ENCODE measurements around the gene HARBI1.
"Not testable (repeated sequence)": the region's sequence is repeated elsewhere in the genome, so short reads cannot be mapped to it uniquely, and the experiment has no call there.

Gene HARBI1

GRCh38 chr11:46594785-46595184, 22.2 kb downstream of the HARBI1 start:
- DNase-seq = no peak

DNA sequence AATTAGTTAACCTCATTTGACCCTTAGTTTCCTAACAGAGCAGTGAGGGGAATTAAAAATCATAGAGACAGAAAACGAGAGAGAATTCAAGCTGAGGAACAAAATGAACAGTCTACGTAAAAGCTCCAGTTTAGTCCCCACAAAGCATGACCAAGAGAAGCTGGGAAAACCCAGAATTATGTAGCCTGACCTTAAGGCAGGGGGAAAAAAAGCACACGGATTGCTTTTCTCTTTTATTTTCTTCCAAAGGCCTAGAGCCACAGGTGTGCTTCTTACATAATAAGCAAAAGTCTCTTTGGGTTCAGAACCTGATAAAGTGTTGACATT, 22.7 kb downstream of the HARBI1 start:
- no peak for DNase-seq

GRCh38 chr11:46593550-46594373, 23.3 kb downstream of the HARBI1 start, which contains the start of gene AMBRA1:
Gene AMBRA1 (minus strand): TSS chr11:46594023. CDS start chr11:46548380, 45,643 bp downstream.
- peak; percentile 94 for DNase-seq

DNA sequence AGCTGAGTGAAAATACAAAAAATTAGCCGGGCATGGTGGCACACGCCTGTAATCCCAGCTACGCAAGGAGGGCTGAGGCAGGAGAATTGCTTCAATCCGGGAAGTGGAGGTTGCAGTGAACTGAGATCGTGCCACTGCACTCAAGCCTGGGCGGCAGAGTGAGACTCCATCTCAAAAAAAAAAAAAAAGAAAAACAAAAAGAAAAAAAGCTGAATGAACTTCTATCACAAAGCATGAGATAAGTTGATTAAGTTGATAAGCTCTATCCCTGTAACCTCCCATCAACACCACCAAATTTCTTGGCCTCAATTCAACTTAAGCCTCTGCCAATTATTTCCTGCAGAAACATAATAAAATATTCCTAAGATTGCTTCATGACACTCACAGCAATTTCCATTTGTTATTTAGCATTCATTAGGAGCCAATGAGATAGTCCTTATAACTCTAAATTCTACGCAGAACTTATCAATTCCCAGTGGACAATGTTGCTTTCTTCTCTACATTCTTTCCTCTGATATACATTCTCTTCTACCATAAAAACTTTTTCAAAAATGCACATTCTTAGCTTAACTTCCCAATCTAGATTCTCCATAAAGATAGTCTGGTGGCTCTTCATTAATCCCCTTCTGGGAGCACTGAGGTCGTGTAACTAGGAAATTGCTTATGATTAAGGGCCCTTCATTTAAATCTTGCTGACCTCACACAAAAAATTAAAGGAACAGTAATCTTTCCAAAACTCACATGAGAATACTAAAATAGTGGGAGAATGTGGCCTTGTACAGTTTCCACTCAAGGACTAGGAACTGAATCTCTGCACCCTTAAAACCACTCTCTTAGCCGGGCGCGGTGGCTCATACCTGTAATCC, 26.1 kb downstream of the HARBI1 start:
- no peak for DNase-seq

DNA sequence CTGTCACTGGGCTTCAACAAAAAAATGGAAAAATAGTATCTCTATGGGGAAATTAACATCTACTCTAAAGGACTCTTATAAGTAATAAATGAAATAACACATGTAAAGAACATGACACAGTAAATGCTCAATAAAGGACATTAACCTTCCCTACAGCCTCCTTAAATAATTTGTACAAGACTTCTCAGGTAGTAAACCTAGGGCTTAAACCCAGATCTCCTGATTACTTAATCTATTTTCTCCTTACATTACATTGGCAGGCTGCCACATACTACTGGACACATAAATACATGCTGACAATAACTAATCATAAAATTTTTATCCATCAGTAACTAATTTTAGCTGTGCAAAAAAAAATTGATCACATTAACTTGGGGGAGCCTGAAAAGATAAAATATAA, 28.1 kb downstream of the HARBI1 start:
- DNase-seq = no peak

DNA sequence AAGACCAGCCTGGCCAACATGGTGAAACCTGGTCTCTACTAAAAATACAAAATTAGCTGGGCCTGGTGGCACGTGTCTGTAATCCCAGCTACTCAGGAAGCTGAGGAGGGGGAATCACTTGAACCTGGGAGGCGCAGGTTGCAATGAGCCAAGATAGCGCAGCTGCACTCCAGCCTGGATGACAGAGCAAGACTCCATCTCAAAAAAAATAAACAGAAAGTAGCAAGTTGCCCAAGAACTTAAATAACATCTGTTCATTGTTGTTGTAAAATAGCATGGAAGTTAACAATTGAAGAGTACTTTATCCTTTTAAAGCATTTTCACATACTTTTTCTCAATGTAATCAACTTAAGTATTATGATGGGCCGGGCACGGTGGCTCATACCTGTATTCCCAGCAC, 28.9 kb downstream of the HARBI1 start:
- no peak for DNase-seq

DNA sequence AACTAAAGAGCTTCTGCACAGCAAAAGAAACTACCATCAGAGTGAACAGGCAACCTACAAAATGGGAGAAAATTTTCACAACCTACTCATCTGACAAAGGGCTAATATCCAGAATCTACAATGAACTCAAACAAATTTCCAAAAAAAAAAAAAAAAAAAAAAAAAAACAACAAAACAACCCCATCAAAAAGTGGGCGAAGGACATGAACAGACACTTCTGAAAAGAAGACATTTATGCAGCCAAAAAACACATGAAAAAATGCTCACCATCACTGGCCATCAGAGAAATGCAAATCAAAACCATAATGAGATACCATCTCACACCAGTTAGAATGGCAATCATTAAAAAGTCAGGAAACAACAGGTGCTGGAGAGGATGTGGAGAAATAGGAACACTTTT, 33.5 kb downstream of the HARBI1 start:
- not testable (repeated sequence) for DNase-seq

DNA sequence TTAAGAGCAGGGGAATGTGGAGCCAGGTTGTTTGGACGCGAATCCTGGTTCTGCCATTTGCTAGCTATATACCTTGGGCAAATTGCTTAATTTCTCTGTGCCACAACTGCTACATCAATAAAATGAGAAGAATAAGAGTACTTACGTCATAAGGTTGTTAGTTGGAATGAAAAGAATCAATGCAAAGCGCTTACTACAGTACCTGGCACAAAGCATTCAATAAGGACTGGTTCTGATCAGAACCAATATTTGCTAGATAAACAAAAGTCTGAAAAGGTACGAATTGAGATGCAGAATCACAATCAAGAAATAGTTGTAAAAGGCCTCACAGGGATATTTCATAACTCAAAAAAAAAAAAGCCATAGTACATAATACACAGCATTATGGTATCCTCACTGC, 34.4 kb downstream of the HARBI1 start:
- no peak for DNase-seq

GRCh38 chr11:46577058-46577457, 40.0 kb downstream of the HARBI1 start:
- no peak for DNase-seq

GRCh38 chr11:46574656-46575055, 42.4 kb downstream of the HARBI1 start:
- DNase-seq = no peak

GRCh38 chr11:46570790-46571398, 46.1 kb downstream of the HARBI1 start:
- DNase-seq = no peak

GRCh38 chr11:46565232-46565840, 51.7 kb downstream of the HARBI1 start:
- DNase-seq = peak; percentile 73

DNA sequence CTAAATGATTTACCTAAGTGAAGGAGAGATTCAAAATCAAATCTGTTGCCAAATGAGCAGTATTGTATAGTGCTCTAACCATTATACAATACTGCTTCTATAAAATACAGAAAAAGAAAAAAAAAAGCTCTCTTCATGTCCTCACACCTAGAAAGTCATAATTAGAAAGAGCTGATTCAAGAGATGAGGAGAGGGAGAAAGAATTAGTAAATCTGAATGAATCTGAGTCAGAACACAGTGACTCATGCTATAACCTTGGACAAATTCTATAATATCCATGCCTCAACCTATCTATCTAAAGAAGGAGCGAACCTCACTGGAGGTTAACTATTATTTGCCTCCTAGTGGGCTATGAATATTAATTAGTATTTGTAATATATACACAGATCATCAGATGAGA, 52.6 kb downstream of the HARBI1 start:
- no peak for DNase-seq

GRCh38 chr11:46562527-46562926, 54.5 kb downstream of the HARBI1 start:
- DNase-seq = no peak

- DNase-seq = peak; percentile 41
Observed at GRCh38 chr11:46560300-46560991, 56.6 kb downstream of the HARBI1 start.

DNA sequence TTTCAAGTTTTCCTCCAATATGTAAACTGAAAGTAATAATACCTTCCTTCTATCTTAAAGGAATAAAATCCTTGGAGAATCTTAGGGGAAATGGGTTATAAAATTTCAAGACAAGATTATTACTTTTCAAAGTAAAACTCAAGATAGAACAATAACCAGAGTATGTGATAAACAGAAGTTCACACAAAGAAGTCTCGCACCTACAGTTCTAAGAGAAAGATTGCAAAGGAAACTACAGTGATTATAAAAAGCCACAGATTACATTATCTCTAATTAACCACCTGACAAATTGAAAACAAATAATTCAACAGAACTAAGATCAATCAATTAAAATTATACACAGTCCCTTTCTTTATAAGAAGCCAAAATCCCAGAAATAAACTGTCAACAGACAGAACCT, 57.2 kb downstream of the HARBI1 start:
- no peak for DNase-seq

DNA sequence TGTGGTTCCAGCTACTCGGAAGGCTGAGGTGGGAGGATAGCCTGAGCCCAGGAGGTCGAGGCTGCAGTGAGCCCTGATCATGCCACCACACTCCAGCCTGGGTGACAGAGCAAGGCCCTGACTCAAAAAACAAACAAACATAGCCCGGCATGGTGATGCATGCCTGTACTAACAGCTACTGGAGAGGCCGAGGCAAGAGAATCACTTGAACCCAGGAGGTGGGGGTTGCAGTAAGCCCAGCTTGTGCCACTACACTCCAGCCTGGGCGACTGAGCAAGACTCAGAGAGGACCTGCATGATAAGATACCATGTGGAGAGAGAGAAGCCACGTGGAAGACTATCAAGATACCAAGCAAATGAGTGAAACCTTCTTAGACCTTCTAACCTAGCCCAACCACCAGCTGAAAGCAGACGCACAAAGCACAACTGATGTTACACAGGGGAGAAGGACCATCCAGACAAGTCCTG, 59.3 kb downstream of the HARBI1 start:
- peak; percentile 91 for DNase-seq

DNA sequence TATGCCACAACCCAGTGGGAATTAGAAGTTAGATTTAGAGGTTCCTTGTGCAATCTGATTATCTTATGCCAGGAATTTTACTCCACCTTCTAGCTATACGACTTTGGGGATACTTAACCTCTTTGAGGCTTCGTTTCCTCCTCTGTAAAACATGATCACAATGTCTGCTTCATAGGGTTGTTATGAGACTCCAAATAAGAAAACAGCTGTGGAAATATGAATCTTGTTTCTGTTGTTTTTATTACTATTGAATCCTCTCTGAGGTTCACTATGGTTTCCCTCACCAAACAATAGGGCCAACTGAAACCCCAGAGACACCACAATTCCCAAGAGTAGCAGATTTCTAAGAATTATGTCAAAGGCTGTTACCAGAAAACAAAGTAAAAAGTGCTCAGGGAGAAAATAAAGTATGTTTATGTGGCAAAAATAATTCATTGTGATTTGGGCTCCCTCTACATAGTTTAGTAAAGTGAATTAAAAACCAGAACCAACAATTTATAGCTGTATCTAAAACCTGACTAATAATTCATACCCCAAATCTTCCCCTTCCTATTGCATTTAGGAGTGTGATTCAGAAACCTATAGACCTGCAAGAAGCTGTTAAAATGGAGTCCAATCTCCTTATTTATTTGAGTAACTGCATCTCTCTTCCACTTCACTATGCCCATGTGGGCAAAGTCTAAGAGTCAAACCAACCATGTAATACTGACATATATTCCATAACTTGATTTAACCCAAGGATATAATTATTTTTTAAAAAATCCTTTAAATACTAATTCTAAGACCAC, 61.6 kb downstream of the HARBI1 start:
- DNase-seq = no peak

- DNase-seq = no peak
Observed at GRCh38 chr11:46554213-46555147, 62.5 kb downstream of the HARBI1 start.

DNA sequence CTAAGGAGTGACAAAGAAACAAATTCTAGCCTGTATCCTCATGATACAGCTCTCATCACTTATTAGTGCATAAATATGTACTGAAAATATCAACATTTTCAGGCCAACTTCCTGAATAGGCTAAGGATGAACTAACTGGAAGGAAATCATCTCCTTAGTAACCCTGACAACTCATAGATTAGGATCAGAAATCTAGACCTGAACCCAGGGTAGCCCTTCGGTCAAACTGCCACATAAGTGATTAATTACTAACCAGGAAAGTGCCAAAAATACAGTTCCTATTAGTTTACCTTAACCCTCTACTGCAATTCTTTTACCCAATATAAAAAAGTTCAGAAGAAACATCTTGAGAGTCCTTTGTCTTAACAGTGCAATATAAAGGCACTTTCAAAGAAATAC, 63.2 kb downstream of the HARBI1 start:
- no peak for DNase-seq
